Trophoblast cell (in vitro differentiated cells and primary cell): ENCODE results near the gene CRELD2.

Experiments
- DNase-seq, 2 donors: peaks; one replicate each; pipeline ENCODE4 v3.0.0-alpha.2; 2016
- H2AFZ ChIP-seq: 2 replicates; pipeline ENCODE4 v1.6.1; 2013; ENCODE audit warnings: low read length, moderate library complexity, mild to moderate bottlenecking; ENCODE audit not compliant: insufficient read depth, poor library complexity
- H2AK5ac ChIP-seq: 2 replicates; pipeline ENCODE4 v1.6.1; 2013; ENCODE audit warnings: mild to moderate bottlenecking, low read length
- H2BK120ac ChIP-seq: 2 replicates; pipeline ENCODE4 v1.6.1; 2013; ENCODE audit warnings: low read length, mild to moderate bottlenecking, moderate library complexity; ENCODE audit not compliant: insufficient read depth, poor library complexity
- H2BK12ac ChIP-seq: 2 replicates; pipeline ENCODE4 v1.6.1; 2013; ENCODE audit warnings: mild to moderate bottlenecking, low read length, moderate library complexity
- H2BK5ac ChIP-seq: 2 replicates; pipeline ENCODE4 v1.6.1; 2013; ENCODE audit warnings: low read length, low read depth, moderate library complexity, mild to moderate bottlenecking; ENCODE audit not compliant: poor library complexity
- H3K14ac ChIP-seq: 2 replicates; pipeline ENCODE4 v1.6.1; 2013; ENCODE audit warnings: mild to moderate bottlenecking, low read length
- H3K18ac ChIP-seq: 2 replicates; pipeline ENCODE4 v1.6.1; 2013; ENCODE audit warnings: mild to moderate bottlenecking, low read length
- H3K23ac ChIP-seq: 2 replicates; pipeline ENCODE4 v1.6.1; 2013; ENCODE audit warnings: low read length
- H3K27ac ChIP-seq: 2 replicates; pipeline ENCODE4 v1.5.1; 2013; ENCODE audit warnings: low read depth, mild to moderate bottlenecking, inconsistent platforms, low read length, moderate library complexity
- H3K27me3 ChIP-seq: 2 replicates; pipeline ENCODE4 v1.6.1; 2013; ENCODE audit warnings: inconsistent platforms, mild to moderate bottlenecking, low read length, moderate library complexity; ENCODE audit not compliant: insufficient read depth
- H3K36me3 ChIP-seq, 2 experiments: 1 replicate in 1 of 2; 2 replicates in 1 of 2; pipeline ENCODE4 v1.6.1; 2013; ENCODE audit warnings: low read length in 2 of 2, mild to moderate bottlenecking in 2 of 2, moderate library complexity in 1 of 2; ENCODE audit not compliant: insufficient read depth in 2 of 2, control insufficient read depth in 1 of 2
- H3K4ac ChIP-seq: 2 replicates; pipeline ENCODE4 v1.6.1; 2013; ENCODE audit warnings: low read depth, mild to moderate bottlenecking, low read length, moderate library complexity
- H3K4me1 ChIP-seq, 2 experiments: 1 replicate in 1 of 2; 2 replicates in 1 of 2; pipeline ENCODE4 v1.6.1; 2013; ENCODE audit warnings: low read length in 2 of 2, mild to moderate bottlenecking in 2 of 2, moderate library complexity in 1 of 2; ENCODE audit not compliant: insufficient read depth in 2 of 2, control insufficient read depth in 1 of 2
- H3K4me2 ChIP-seq: 2 replicates; pipeline ENCODE4 v1.6.1; 2013; ENCODE audit warnings: inconsistent platforms, mild to moderate bottlenecking, low read length, moderate library complexity
- H3K4me3 ChIP-seq: 2 replicates; pipeline ENCODE4 v1.5.1; 2013; ENCODE audit warnings: mild to moderate bottlenecking, low read depth, low read length, inconsistent platforms
- H3K79me1 ChIP-seq: one replicate; pipeline ENCODE4 v1.6.1; 2013; ENCODE audit warnings: low read length
- H3K79me2 ChIP-seq: 2 replicates; pipeline ENCODE4 v1.6.1; 2013; ENCODE audit warnings: low read length, mild to moderate bottlenecking; ENCODE audit not compliant: control insufficient read depth, insufficient read depth, poor library complexity
- H3K9ac ChIP-seq: 2 replicates; pipeline ENCODE4 v1.6.1; 2013; ENCODE audit warnings: mild to moderate bottlenecking, low read length
- H3K9me3 ChIP-seq: 2 replicates; pipeline ENCODE4 v1.6.1; 2013; ENCODE audit warnings: low read depth, mild to moderate bottlenecking, control low read depth, inconsistent platforms, low read length; ENCODE audit not compliant: insufficient read depth
- H4K12ac ChIP-seq: 2 replicates; pipeline ENCODE4 v1.6.1; 2013; ENCODE audit warnings: low read depth, mild to moderate bottlenecking, low read length, moderate library complexity
- H4K8ac ChIP-seq: 2 replicates; pipeline ENCODE4 v1.6.1; 2013; ENCODE audit warnings: low read depth, mild to moderate bottlenecking, low read length, moderate library complexity
- H4K91ac ChIP-seq: one replicate; pipeline ENCODE4 v1.6.1; 2013; ENCODE audit warnings: low read depth, mild to moderate bottlenecking, low read length, moderate library complexity
- WGBS: extraction: QIAGEN DNeasy Blood & Tissue Kit; methylation state at CpG from one replicate; pipeline ENCODE4 v1.1.7; 2013; ENCODE audit warnings: missing lambda C conversion rate; ENCODE audit not compliant: insufficient read length, insufficient coverage; ENCODE audit errors: extremely low coverage; 5-methylcytosine and 5-hydroxymethylcytosine counted together

The CRELD2 gene

DNA sequence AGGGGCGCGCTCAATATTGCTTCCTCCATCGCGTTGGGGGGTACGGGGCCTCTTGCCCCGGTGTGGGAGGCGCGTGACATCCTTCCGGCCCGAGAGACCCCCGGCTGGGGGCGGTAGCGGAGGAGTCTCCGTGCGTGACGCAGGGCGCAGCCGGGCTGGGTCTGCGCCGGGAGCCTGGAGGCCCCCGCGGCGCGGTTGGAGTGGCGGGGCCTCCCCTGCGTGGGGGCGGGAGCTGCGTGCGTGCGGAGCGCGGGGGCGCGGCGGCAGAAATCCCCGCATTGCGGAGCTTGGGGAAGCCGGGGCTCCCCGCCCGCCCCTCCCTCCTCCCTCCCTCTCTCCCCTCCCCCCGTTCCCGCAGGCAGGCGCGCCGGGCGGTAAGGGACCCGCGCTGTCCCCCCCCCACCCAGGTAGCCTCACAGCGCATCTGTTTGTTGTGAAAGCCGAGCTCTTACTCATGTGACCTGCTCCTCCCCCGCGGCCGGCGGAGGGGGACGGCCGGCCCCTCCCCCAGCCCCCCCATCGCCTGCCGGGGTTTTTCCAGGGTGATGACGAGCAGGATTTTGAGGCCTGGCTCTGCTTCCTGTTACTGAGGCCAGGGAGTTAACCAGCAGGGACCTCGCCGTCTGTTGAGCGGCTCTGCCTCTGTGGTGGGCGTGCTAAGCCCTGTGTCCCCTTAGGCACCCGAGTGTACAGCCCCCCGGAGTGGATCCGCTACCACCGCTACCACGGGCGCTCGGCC lies 43.7 kb downstream of the CRELD2 start:
- H3K79me1 ChIP-seq = peaks cover 43% of the 10 kb centered on the region
- H2BK5ac ChIP-seq = peak overlapping the region; percentile 77
- peak overlapping the region; percentile 74 for H3K4me2 ChIP-seq
- H3K9me3 ChIP-seq = peaks cover 2% of the 10 kb centered on the region
- H3K27ac ChIP-seq = peak overlapping the region; percentile 92
- H3K14ac ChIP-seq = peak overlapping the region; percentile 83
- H2BK120ac ChIP-seq = peak overlapping the region; percentile 76
- H2AK5ac ChIP-seq = peak overlapping the region; percentile 47
- H2AFZ ChIP-seq = peak overlapping the region; percentile 43
- H3K18ac ChIP-seq = peak overlapping the region; percentile 88
- peak overlapping the region; percentile 37 for H2BK12ac ChIP-seq
- H3K23ac ChIP-seq = no peak overlapping the region
- no CpG with 5 or more reads among the region's 70 CpGs for WGBS
- DNase-seq = peak; percentile 64 to 69
- peak overlapping the region; percentile 90 for H4K91ac ChIP-seq
- H3K79me2 ChIP-seq = peaks cover 27% of the 10 kb centered on the region
- peak overlapping the region; percentile 67 for H4K8ac ChIP-seq
- peaks cover 39 to 51% of the 10 kb centered on the region in 2 experiments for H3K4me1 ChIP-seq
- peak overlapping the region; percentile 97 for H3K4ac ChIP-seq
- H3K36me3 ChIP-seq = peaks cover 31 to 32% of the 10 kb centered on the region in 2 experiments
- H3K27me3 ChIP-seq = no peaks in the 10 kb centered on the region
- H3K4me3 ChIP-seq = peak overlapping the region; percentile 92
- peak overlapping the region; percentile 81 for H3K9ac ChIP-seq
- peak overlapping the region; percentile 39 for H4K12ac ChIP-seq

DNA sequence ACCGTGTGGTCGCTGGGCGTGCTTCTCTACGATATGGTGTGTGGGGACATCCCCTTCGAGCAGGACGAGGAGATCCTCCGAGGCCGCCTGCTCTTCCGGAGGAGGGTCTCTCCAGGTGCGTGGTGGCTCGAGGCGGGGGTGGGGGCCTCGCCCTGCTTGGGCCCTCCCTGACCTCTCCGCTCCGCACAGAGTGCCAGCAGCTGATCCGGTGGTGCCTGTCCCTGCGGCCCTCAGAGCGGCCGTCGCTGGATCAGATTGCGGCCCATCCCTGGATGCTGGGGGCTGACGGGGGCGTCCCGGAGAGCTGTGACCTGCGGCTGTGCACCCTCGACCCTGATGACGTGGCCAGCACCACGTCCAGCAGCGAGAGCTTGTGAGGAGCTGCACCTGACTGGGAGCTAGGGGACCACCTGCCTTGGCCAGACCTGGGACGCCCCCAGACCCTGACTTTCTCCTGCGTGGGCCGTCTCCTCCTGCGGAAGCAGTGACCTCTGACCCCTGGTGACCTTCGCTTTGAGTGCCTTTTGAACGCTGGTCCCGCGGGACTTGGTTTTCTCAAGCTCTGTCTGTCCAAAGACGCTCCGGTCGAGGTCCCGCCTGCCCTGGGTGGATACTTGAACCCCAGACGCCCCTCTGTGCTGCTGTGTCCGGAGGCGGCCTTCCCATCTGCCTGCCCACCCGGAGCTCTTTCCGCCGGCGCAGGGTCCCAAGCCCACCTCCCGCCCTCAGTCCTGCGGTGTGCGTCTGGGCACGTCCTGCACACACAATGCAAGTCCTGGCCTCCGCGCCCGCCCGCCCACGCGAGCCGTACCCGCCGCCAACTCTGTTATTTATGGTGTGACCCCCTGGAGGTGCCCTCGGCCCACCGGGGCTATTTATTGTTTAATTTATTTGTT lies 44.6 kb downstream of the CRELD2 start:
- peak overlapping the region; percentile 89 for H4K91ac ChIP-seq
- H2BK5ac ChIP-seq = peak overlapping the region; percentile 66
- H2BK120ac ChIP-seq = peak overlapping the region; percentile 54
- peak overlapping the region; percentile 7 for H4K12ac ChIP-seq
- peak overlapping the region; percentile 37 for H2BK12ac ChIP-seq
- no peak overlapping the region for H3K9ac ChIP-seq
- peak overlapping the region; percentile 71 for H3K27ac ChIP-seq
- WGBS = no CpG with 5 or more reads among the region's 63 CpGs
- no peak for DNase-seq
- peak overlapping the region; percentile 34 for H3K4me2 ChIP-seq
- H4K8ac ChIP-seq = peak overlapping the region; percentile 67
- peaks cover 45% of the 10 kb centered on the region for H3K79me1 ChIP-seq
- peak overlapping the region; percentile 6 for H3K4me3 ChIP-seq
- H3K79me2 ChIP-seq = peaks cover 27% of the 10 kb centered on the region
- peaks cover 31 to 32% of the 10 kb centered on the region in 2 experiments for H3K36me3 ChIP-seq
- no peak overlapping the region for H3K23ac ChIP-seq
- peaks cover 2% of the 10 kb centered on the region for H3K9me3 ChIP-seq
- H3K4me1 ChIP-seq = peaks cover 47 to 59% of the 10 kb centered on the region in 2 experiments
- peak overlapping the region; percentile 7 for H2AFZ ChIP-seq
- H3K27me3 ChIP-seq = no peaks in the 10 kb centered on the region
- H3K4ac ChIP-seq = peak overlapping the region; percentile 51
- peak overlapping the region; percentile 42 for H3K14ac ChIP-seq
- H2AK5ac ChIP-seq = peak overlapping the region; percentile 47
- peak overlapping the region; percentile 88 for H3K18ac ChIP-seq

DNA sequence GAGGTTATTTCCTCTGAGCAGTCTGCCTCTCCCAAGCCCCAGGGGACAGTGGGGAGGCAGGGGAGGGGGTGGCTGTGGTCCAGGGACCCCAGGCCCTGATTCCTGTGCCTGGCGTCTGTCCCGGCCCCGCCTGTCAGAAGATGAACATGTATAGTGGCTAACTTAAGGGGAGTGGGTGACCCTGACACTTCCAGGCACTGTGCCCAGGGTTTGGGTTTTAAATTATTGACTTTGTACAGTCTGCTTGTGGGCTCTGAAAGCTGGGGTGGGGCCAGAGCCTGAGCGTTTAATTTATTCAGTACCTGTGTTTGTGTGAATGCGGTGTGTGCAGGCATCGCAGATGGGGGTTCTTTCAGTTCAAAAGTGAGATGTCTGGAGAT lies 45.2 kb downstream of the CRELD2 start:
- Histone ChIP-seq H3K27me3 (no peaks in the 10 kb centered on the region), H3K79me2 (peaks cover 27% of the 10 kb centered on the region), H2BK120ac (no peak overlapping the region), H4K91ac (no peak overlapping the region), H3K36me3 (peaks cover 31 to 32% of the 10 kb centered on the region in 2 experiments), H3K9ac (no peak overlapping the region), H3K18ac (no peak overlapping the region), H4K8ac (peak overlapping the region; percentile 17), H4K12ac (no peak overlapping the region), H2BK12ac (no peak overlapping the region), H3K14ac (no peak overlapping the region), H3K27ac (peak overlapping the region; percentile 12), H3K23ac (no peak overlapping the region), H2AK5ac (no peak overlapping the region), H3K4me2 (no peak overlapping the region), H3K4me3 (no peak overlapping the region), H3K9me3 (peaks cover 4% of the 10 kb centered on the region), H3K79me1 (peaks cover 43% of the 10 kb centered on the region), H2AFZ (no peak overlapping the region), H3K4me1 (peaks cover 49 to 60% of the 10 kb centered on the region in 2 experiments), H2BK5ac (no peak overlapping the region), H3K4ac (peak overlapping the region; percentile 33)
- WGBS = no CpG with 5 or more reads among the region's 6 CpGs
- no peak for DNase-seq
